Central memory CD8-positive, alpha-beta T cell (primary cell): ENCODE data around the gene HTR6.
A peak's percentile ranks its signal among the peaks of the same experiment; 100 is the strongest.

Experiments used
- ATAC-seq: fragments of 150-1000 bp; cut with Tn5 transposase; replicated peaks from 2 replicates; pipeline ENCODE4 v1.10.0; 2022; ENCODE audit warnings: mild to moderate bottlenecking, moderate FRiP score, moderate number of reproducible peaks; ENCODE audit not compliant: poor library complexity, severe bottlenecking; ENCODE audit errors: extremely low read depth
- DNase-seq, 2 donors: peaks; one replicate each; pipeline ENCODE4 v3.0.0; 2021; ENCODE audit warnings: low spot score in 2 of 2
- H3K27ac Mint-ChIP-seq: one replicate; pipeline ENCODE4 v1.8.0; 2022; ENCODE audit warnings: low read depth, mild to moderate bottlenecking, moderate library complexity, mixed read lengths
- H3K27me3 Mint-ChIP-seq: one replicate; pipeline ENCODE4 v1.8.0; 2022; ENCODE audit warnings: mixed read lengths
- H3K36me3 Mint-ChIP-seq: one replicate; pipeline ENCODE4 v1.8.0; 2022; ENCODE audit warnings: mild to moderate bottlenecking, moderate library complexity, mixed read lengths; ENCODE audit not compliant: insufficient read depth
- H3K4me1 Mint-ChIP-seq: one replicate; pipeline ENCODE4 v1.8.0; 2022; ENCODE audit warnings: mixed read lengths
- H3K4me3 Mint-ChIP-seq: one replicate; pipeline ENCODE4 v1.8.0; 2022; ENCODE audit warnings: mild to moderate bottlenecking, moderate library complexity, mixed read lengths
- H3K9me3 Mint-ChIP-seq: one replicate; pipeline ENCODE4 v1.8.0; 2022; ENCODE audit warnings: mixed read lengths

Gene HTR6

DNA sequence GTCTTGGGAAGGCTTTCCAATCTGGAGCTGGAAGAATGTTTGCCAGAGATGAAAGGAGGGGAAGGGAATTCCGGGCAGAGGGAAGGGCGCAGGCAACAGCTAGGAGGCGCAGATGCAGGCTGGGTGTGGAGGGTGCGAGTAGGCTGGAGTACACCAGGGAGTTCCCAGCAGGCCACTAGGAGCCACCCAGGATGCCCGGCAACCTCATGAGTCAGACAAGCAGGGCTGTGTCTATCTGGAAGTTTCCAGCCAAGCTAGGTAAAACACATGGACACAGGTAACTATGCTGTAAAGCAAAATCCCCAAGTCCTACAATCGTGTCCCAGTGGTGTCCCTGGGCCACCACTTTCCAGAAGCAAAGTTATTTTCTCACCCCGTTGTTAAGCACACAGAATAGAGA lies 21.6 kb upstream of the HTR6 start:
- H3K27ac Mint-ChIP-seq = no peak overlapping the region
- peaks cover 25% of the 10 kb centered on the region for H3K27me3 Mint-ChIP-seq
- peaks cover 19% of the 10 kb centered on the region for H3K4me1 Mint-ChIP-seq
- no peaks in the 10 kb centered on the region for H3K9me3 Mint-ChIP-seq
- H3K36me3 Mint-ChIP-seq = peaks cover 11% of the 10 kb centered on the region
- DNase-seq (no peak), ATAC-seq (no peak)
- peak overlapping the region; percentile 79 for H3K4me3 Mint-ChIP-seq

DNA sequence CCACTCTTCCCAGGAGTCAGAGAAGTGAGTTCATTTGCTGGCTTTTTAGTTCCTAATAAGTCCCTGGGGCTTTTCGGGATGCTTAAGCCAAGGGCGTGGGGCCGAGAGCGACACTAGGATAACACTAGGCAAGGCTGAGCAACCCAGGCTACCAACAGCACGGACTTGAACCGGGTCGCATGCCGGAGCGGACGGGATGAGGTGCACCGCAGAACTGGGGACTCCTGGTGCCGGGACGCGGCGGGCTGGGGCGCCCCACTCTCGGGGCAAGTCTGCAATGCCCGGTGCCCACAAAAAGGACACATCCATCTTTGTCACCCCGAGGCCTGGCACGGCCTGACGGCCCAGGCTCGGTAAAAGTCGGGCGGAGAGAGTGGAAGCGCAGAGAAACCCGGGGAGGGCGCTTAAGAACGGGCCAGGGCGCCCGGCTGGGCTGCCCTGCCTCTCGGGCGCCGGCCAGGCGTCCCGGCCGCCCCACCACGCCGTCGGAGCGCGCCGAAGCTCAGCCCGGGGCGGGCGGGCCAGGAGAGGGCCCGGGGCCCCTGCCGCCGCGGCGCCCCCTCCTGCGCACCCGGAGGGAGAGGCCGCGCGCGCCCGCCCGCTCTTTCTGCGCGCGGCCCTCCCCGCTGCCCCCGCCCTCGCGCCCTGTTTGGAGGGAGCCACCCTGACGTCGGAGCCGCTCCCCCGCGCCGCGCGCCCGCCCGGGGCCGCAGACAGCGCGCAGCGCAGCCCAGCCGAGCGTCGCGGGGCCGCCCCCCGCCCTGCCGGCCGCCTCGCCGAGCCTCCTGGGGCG lies 20.9 kb upstream of the HTR6 start, which contains the start of gene NBL1:
NBL1 (plus strand) TSS at position 710 of the 793 bp plus-strand sequence. CDS start 10,720 bp downstream, outside the sequence.
- Mint-ChIP-seq H3K36me3 (peaks cover 12% of the 10 kb centered on the region), H3K4me3 (peak within 1 kb of the TSS; percentile 98), H3K9me3 (no peaks in the 10 kb centered on the region), H3K4me1 (peaks cover 19% of the 10 kb centered on the region), H3K27ac (peak within 1 kb of the TSS; percentile 98), H3K27me3 (peaks cover 25% of the 10 kb centered on the region)
- ATAC-seq (peak; percentile 90), DNase-seq (peak; percentile 41 to 59)

DNA sequence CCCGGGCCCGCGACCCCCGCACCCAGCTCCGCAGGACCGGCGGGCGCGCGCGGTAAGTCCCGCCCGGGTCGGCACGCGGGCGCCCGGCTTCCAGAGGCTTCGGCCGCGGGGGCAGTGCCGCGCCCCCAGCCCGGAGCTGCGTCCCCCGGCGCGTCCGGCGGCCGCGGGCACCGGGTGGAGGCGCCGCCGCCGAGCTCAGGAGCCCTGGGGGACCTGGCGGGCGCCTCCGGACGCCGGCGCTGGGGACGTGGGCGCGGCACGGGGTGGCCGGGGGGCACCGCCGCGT lies 20.3 kb upstream of the HTR6 start:
- DNase-seq = no peak
- Mint-ChIP-seq H3K36me3 (peaks cover 12% of the 10 kb centered on the region), H3K9me3 (no peaks in the 10 kb centered on the region), H3K4me3 (peak overlapping the region; percentile 98), H3K27me3 (peaks cover 25% of the 10 kb centered on the region), H3K4me1 (peaks cover 19% of the 10 kb centered on the region), H3K27ac (peak overlapping the region; percentile 98)
- ATAC-seq = peak; percentile 8

DNA sequence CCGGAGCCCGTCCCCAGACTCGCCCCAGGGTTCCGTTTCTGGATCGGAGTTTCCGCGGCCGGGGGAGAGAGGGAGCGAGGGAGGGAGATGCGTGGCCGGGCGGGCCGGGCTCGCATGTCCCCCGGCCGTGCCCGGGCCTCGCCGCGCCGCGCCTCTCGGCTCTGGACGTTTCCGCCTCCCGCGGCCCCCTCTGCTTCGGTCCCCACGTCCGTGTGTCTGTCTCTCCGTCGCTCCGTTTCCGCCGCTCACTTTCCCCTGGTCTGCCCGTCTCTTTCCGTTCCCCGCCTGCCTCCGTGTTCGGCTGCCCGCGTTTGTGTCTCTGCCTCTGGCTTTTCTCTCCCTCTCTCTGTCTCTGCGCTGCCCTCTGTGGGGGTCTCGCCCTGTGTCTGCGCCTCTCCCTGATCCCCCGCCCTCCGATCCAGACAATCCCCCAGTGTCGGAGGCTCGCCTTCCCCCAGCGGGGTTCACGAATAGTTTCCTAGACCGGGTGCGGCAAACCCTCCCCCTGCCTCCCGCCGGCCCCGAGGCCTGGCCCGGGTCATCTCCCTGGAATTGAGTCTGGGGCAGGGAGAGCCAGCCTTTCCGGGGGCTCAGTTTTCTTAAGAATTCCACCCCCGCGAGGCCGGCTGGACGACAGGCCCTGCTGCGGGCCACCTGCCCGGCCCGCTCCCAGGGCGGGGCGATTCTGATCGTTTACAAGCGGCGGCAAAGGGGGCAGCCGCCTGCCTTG lies 19.8 kb upstream of the HTR6 start:
- Mint-ChIP-seq H3K4me3 (peak overlapping the region; percentile 98), H3K4me1 (peaks cover 19% of the 10 kb centered on the region), H3K36me3 (peaks cover 12% of the 10 kb centered on the region), H3K9me3 (no peaks in the 10 kb centered on the region), H3K27me3 (peaks cover 25% of the 10 kb centered on the region), H3K27ac (peak overlapping the region; percentile 98)
- ATAC-seq (peak; percentile 55), DNase-seq (peak in 1 of 2 donors; percentile 43)

DNA sequence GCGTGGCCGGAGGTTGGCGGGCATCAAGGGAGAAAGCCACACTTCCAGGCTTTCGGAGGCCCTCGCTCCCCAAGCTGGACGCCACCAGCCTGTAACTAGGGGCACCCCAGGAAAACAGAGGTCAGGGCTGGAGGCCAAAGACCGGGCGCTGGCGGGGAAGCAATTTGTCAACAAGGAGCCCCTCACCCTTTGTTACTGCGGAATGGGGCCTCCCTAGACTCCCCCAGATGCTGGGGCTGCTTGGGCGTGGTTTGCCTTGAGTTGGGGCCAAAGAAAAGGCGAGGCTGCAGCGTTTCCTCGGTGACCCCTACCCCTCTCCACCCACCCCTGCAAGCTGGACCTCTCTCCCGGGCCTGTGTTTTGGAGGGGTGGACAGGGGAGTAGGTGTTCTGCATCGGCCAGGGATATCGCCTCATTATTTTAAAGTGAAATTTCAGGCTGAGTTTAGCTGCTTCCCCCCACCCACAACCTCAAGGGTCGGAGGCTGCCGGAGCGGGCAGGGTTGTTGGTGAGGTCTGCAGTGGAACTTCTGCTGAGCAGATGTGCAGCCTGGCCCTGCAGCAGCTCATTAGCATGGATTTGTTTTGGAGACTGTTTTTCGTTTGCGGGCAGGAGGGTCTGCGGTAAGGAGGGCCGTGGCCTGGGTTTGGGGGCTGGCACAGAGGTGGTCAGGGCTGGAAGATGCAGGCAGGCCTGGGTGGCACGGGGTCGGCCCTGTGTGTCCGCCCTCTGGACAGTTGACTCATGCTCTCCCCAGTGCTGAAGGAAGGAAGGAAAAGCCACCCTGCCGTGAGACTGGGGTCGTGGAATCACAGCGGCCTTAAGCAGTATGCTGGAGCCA lies 19.0 kb upstream of the HTR6 start:
- Mint-ChIP-seq H3K9me3 (no peaks in the 10 kb centered on the region), H3K4me1 (peaks cover 19% of the 10 kb centered on the region), H3K27ac (peak overlapping the region; percentile 98), H3K36me3 (peaks cover 12% of the 10 kb centered on the region), H3K27me3 (peaks cover 25% of the 10 kb centered on the region), H3K4me3 (peak overlapping the region; percentile 98)
- ATAC-seq (no peak), DNase-seq (no peak)

DNA sequence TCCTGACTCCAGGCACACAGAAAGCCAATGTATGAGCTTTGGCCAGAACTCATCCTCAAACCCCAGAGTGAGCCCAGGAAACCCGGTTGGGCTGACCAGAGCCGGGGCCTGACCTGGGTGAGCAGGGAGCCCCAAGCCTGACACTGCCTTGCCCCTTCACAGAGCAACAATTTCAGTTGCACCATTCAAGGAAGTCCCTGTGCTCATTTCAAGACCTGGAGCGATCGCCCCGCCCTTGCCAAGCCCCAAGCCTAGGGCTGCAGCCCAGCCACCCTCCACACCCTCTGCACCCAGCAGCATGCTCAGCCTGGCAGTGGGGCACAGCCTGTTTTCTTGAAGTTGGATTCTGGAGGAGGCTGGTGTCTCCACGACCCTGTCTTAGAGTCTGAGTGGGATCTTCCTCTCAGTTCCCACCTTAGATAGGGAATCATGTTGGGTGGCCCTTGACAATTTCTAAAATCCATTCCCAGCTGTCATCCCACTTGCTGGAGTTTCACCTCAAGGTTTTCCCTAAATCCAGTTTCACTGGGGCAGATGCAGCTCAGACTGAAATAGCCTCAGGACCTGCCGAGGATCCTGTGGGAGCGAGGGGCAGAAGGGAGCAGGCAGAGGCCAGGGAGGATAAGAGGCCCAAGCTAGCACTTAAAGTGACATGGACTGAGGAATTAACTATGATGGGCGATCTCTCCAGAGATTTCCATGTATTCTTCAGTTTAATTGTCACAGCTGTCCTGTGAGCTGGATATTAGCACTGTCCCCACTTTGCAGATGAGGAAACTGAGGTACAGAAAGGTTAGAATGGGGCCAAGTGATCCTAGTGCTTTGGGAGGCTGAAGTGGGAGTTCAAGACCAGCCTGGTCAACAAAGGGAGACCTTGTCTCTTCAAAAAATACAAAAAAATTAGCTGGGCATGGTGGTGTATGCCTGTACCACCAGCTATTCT lies 18.0 kb upstream of the HTR6 start:
- DNase-seq = no peak
- H3K27me3 Mint-ChIP-seq = peaks cover 25% of the 10 kb centered on the region
- H3K4me1 Mint-ChIP-seq = peaks cover 19% of the 10 kb centered on the region
- H3K4me3 Mint-ChIP-seq = peak overlapping the region; percentile 98
- H3K27ac Mint-ChIP-seq = peak overlapping the region; percentile 64
- peaks cover 12% of the 10 kb centered on the region for H3K36me3 Mint-ChIP-seq
- no peaks in the 10 kb centered on the region for H3K9me3 Mint-ChIP-seq
- ATAC-seq = no peak

DNA sequence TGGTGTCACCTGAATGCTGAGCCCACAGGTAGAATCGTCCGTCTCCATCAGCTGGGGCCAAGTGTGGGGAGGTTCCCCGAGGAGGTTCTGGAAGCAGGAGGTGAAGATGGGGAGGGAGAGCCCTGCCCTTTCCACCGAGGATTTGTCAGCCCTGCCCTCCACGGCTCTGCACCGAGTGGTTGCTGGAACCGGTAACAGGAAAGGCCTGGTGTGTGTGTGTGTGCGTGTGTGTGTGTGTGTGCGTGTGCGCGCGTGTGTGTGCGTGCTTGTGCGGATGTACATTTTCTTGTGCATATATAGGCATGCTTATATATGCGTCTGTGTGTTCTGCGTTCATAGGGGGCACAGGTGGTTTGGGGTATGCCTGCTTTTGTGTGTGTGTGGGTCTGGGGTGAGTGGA lies 17.0 kb upstream of the HTR6 start:
- DNase-seq (no peak), ATAC-seq (no peak)
- peaks cover 19% of the 10 kb centered on the region for H3K27me3 Mint-ChIP-seq
- peaks cover 12% of the 10 kb centered on the region for H3K36me3 Mint-ChIP-seq
- peak overlapping the region; percentile 64 for H3K27ac Mint-ChIP-seq
- no peaks in the 10 kb centered on the region for H3K9me3 Mint-ChIP-seq
- H3K4me3 Mint-ChIP-seq = no peak overlapping the region
- peaks cover 19% of the 10 kb centered on the region for H3K4me1 Mint-ChIP-seq

DNA sequence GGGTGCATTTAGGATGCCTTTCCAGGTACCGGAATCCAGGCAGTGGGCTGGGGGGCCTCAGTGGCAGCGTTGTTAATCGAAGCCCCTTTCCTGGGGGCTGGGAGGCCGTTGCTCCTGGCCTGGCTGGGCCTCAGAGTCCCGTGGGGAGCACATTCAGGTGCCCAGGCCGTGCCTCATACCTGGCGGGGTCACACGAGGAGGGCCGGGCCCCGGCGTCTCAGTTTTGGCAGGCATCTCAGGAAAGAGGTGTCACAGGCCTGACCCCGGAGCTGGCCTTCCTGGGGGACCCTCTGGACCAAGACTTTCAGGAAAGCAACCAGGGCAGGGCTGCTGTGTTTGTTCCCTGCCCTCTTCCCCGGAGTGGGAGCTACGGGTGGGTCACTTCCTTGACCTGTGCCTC lies 16.4 kb upstream of the HTR6 start:
- Mint-ChIP-seq H3K4me1 (peaks cover 19% of the 10 kb centered on the region), H3K27ac (no peak overlapping the region), H3K9me3 (no peaks in the 10 kb centered on the region), H3K36me3 (peaks cover 14% of the 10 kb centered on the region), H3K27me3 (peaks cover 13% of the 10 kb centered on the region), H3K4me3 (no peak overlapping the region)
- no peak for ATAC-seq
- DNase-seq = no peak

DNA sequence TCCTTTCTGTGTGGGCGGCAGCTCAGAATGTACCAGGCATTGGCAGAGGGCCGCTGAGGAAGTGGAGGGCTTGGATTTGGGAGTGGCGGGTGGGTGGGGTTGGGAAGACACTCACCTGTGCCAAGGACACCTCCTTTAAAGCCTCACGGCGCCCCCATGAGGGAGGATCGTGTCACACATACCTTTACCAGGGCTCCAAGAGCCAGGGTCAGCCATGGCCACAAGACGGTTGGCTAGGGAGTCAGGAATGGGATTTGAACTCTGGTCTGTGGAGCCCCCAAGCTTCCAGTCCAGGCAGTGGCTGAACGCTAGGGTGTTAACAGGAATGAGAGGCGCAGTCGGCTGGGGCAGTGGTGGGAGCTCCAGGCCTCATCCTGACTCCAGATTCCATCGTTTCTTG lies 16.0 kb upstream of the HTR6 start:
- H3K4me3 Mint-ChIP-seq = no peak overlapping the region
- peaks cover 14% of the 10 kb centered on the region for H3K4me1 Mint-ChIP-seq
- H3K27me3 Mint-ChIP-seq = peaks cover 10% of the 10 kb centered on the region
- no peak overlapping the region for H3K27ac Mint-ChIP-seq
- H3K36me3 Mint-ChIP-seq = peaks cover 11% of the 10 kb centered on the region
- DNase-seq (no peak), ATAC-seq (no peak)
- H3K9me3 Mint-ChIP-seq = no peaks in the 10 kb centered on the region

DNA sequence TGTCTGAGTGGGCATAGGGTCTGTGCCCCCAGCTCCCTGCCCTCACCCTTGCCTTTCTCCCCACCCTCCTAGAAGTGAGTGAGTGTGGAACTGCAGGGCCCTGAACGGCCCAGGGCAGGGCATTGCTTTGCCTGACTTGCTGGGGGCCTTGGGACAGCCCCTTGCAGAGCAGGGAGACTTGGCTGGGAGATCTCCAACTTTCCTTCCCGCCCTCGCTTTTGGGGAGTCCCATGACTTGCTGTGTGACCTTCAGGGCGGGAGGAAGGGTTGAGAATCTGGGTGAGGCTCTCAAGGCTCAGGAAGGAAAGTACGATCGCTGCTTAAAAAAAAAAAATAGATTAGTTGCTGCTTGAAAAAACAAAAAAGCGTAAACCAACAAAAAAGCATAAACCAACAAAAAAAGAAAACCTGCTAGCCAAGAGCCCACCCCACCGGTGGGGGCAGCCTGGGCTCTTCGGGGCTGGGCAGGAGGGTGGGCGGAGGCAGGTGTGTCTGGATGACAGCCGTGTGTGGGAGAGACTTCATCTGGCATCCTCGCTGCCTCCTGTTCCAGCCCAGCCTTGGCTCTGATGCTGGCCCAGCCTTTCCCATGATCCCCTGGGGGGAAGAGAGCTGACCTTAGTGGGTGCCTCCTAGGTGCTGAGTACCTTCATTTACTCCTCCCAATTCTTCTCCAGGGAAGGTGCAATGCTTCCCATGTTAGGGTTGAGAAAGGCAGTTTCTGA lies 14.1 kb upstream of the HTR6 start:
- Mint-ChIP-seq H3K4me3 (no peak overlapping the region), H3K27me3 (no peaks in the 10 kb centered on the region), H3K36me3 (peaks cover 9% of the 10 kb centered on the region), H3K9me3 (no peaks in the 10 kb centered on the region), H3K4me1 (peaks cover 8% of the 10 kb centered on the region), H3K27ac (no peak overlapping the region)
- ATAC-seq (no peak), DNase-seq (no peak)

DNA sequence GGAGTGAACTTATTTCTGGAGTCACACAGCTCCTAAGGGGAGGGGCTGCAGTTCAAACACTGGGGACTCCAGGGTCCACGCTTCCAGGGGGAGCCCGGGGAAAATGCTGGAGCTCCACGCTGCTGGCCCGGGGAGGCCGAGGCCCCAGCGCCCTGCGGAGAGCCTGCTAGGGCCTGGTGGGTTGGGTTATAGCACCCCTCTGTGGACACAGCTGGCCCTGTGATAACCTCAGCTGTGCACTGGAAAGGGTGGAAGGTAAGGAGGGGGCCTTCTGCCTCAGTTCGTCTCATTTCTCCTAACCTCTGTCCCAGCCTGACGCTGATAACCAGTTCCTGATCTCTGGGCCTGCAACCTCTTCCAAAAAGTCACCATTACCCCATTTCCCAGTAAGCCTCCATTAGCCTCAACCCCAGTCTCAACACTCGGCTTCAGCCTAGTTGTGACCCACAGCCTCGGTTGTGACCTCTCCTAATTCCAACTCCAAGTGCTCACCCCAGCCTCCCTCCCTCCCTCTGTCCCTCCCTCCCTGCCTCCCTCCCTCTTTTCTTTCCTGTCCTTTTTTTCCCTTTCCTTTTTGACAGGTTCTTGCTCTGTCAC lies 13.4 kb upstream of the HTR6 start:
- Mint-ChIP-seq H3K9me3 (no peaks in the 10 kb centered on the region), H3K27me3 (no peaks in the 10 kb centered on the region), H3K36me3 (peaks cover 12% of the 10 kb centered on the region), H3K4me1 (peaks cover 8% of the 10 kb centered on the region), H3K27ac (no peak overlapping the region), H3K4me3 (no peak overlapping the region)
- no peak for DNase-seq
- peak; percentile 45 for ATAC-seq
